Nephron (organoid): ENCODE measurements around the gene FAM81A.
A peak's percentile ranks its signal among the peaks of the same experiment; 100 is the strongest.

Experiments used
- H3K27ac Mint-ChIP-seq, 3 experiments: 2 replicates each; pipeline ENCODE4 v1.8.0; 2020; ENCODE audit warnings: mixed read lengths in 3 of 3, mild to moderate bottlenecking in 2 of 3, moderate library complexity in 1 of 3
- H3K27me3 Mint-ChIP-seq: 2 replicates; pipeline ENCODE4 v1.8.0; 2021; ENCODE audit warnings: low read depth, mild to moderate bottlenecking, moderate library complexity, mixed read lengths
- H3K36me3 Mint-ChIP-seq: 2 replicates; pipeline ENCODE4 v1.8.0; 2020; ENCODE audit warnings: low read depth, mixed read lengths
- H3K4me1 Mint-ChIP-seq: 2 replicates; pipeline ENCODE4 v1.8.0; 2020; ENCODE audit warnings: mixed read lengths
- H3K4me3 Mint-ChIP-seq, 3 experiments: 2 replicates each; pipeline ENCODE4 v1.8.0; 2020; ENCODE audit warnings: mild to moderate bottlenecking in 3 of 3, mixed read lengths in 3 of 3, moderate library complexity in 2 of 3
- H3K9me3 Mint-ChIP-seq: 2 replicates; pipeline ENCODE4 v1.8.0; 2020; ENCODE audit warnings: mixed read lengths
- TF ChIP-seq, protein P1 (sequence below), 3 experiments: fragments of 200-600 bp; sonication (generic); IDR thresholded peaks; one replicate each; pipeline ENCODE4 v1.5.0; 2021; ENCODE audit warnings: antibody characterized with exemption in 3 of 3; ENCODE audit not compliant: unreplicated experiment in 3 of 3

Gene FAM81A

DNA sequence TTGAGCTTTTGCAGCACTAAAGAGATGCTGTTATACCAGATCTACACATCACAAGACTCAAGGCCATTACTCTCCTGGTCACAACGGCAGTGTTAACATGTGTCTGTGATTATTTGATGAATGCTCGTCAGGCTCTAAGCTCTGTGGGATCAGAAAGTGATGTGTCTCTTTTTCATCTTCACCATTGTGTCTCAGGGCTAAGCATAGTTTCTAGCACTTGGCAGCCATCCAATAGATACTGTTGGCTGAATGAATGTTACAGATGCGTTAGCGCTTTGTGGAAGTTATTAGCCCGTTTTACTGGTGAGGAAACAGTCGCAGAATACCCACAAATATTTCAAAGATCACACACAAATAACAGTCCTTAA, 1.2 kb upstream of the FAM81A start:
- Mint-ChIP-seq H3K27me3 (peaks cover 86% of the 10 kb centered on the region), H3K4me3 (peak overlapping the region; percentile 85 to 90 (median 87)), H3K4me1 (peaks cover 13% of the 10 kb centered on the region), H3K36me3 (no peaks in the 10 kb centered on the region), H3K9me3 (no peaks in the 10 kb centered on the region), H3K27ac (no peak overlapping the region)
- TF ChIP-seq, protein P1, sequence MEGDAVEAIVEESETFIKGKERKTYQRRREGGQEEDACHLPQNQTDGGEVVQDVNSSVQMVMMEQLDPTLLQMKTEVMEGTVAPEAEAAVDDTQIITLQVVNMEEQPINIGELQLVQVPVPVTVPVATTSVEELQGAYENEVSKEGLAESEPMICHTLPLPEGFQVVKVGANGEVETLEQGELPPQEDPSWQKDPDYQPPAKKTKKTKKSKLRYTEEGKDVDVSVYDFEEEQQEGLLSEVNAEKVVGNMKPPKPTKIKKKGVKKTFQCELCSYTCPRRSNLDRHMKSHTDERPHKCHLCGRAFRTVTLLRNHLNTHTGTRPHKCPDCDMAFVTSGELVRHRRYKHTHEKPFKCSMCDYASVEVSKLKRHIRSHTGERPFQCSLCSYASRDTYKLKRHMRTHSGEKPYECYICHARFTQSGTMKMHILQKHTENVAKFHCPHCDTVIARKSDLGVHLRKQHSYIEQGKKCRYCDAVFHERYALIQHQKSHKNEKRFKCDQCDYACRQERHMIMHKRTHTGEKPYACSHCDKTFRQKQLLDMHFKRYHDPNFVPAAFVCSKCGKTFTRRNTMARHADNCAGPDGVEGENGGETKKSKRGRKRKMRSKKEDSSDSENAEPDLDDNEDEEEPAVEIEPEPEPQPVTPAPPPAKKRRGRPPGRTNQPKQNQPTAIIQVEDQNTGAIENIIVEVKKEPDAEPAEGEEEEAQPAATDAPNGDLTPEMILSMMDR (IDR thresholded peaks at IDR 0.05; ENCODE audit: unreplicated experiment in 3 of 3), result no peak

DNA sequence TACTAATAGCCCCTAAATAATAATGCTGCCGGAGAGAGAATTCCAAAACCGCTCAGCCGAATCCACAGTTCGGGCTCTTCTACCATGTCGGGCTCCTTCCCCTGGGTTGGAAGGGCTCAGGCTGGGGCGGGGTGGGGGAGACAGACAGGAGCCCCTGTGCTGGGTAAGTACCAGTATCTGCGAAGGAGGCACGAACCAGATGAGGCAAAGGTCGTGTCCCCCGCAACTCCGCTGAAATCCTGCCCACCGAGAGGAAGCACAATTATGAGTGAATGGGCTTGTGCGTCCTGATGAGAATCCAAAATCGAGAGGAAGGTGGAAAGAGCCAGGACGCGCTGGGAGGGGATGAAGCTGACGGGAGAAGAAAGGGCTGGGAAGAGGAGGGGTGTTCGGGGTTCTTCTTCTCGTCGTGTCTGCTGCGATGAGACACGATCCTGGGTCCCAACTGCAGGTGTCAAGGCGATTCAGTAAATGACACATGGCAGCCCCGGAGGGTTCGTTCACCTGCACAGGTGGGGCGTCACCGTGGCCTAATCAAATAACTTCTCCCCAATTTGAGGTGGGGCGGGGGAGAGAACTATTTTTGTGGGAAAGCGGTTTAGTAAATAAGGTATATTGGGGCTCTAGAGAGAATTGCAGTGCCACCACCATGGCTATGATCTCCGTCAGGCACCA, 707 bp upstream of the FAM81A start:
- Mint-ChIP-seq H3K27ac (no peak overlapping the region), H3K4me1 (peaks cover 13% of the 10 kb centered on the region)

GRCh38 chr15:59438625-59439290, 772 bp downstream of the FAM81A start:
- TF ChIP-seq, protein P1 (IDR thresholded peaks at IDR 0.05; ENCODE audit: unreplicated experiment in 3 of 3), result no peak
- H3K4me1 Mint-ChIP-seq, result peaks cover 17% of the 10 kb centered on the region
- no peaks in the 10 kb centered on the region for H3K9me3 Mint-ChIP-seq
- peaks cover 3% of the 10 kb centered on the region for H3K36me3 Mint-ChIP-seq
- peaks cover 94% of the 10 kb centered on the region for H3K27me3 Mint-ChIP-seq
- no peak overlapping the region for H3K27ac Mint-ChIP-seq
- peak overlapping the region; percentile 76 to 82 (median 78) for H3K4me3 Mint-ChIP-seq

More for the DNA sequence above, 707 bp upstream of the FAM81A start:
- TF ChIP-seq, protein P1 (IDR thresholded peaks at IDR 0.05; ENCODE audit: unreplicated experiment in 3 of 3), result no peak
- no peaks in the 10 kb centered on the region for H3K36me3 Mint-ChIP-seq
- peak overlapping the region; percentile 85 to 90 (median 87) for H3K4me3 Mint-ChIP-seq
- H3K9me3 Mint-ChIP-seq, result no peaks in the 10 kb centered on the region
- H3K27me3 Mint-ChIP-seq, result peaks cover 91% of the 10 kb centered on the region

DNA sequence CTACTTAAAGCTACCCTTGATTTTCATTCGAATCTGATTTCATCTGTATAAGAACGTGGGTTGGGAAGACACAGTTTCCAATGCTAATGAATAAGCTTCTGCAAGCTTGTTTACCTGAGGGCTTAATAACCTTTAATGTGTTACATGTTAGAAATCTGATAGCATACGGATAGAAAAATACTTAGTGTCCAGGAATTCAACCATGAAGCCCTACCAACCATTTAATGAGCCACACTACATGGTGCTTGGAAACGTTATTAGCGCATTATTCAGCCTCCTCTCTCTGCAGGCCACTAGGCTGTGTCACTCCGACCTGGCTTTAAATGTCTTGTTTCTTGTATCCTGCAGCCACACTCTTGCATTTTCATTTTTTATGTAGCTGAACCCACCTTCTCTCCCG, 1.6 kb downstream of the FAM81A start:
- Mint-ChIP-seq H3K9me3 (no peaks in the 10 kb centered on the region), H3K27me3 (peaks cover 94% of the 10 kb centered on the region), H3K27ac (no peak overlapping the region), H3K4me3 (peak overlapping the region; percentile 76 to 82 (median 78)), H3K36me3 (peaks cover 3% of the 10 kb centered on the region), H3K4me1 (peaks cover 25% of the 10 kb centered on the region)
- TF ChIP-seq, protein P1 (IDR thresholded peaks at IDR 0.05; ENCODE audit: unreplicated experiment in 3 of 3), result no peak

- Mint-ChIP-seq H3K9me3 (no peaks in the 10 kb centered on the region), H3K4me1 (peaks cover 27% of the 10 kb centered on the region), H3K36me3 (peaks cover 3% of the 10 kb centered on the region), H3K27ac (peak overlapping the region; percentile 10 to 81 (median 51)), H3K4me3 (peak overlapping the region in 1 of 3 experiments; percentile 31), H3K27me3 (peaks cover 83% of the 10 kb centered on the region)
- TF ChIP-seq, protein P1 (IDR thresholded peaks at IDR 0.05; ENCODE audit: unreplicated experiment in 3 of 3), result no peak
Observed at GRCh38 chr15:59443341-59444072, 5.5 kb downstream of the FAM81A start.
